Ovary (tissue), 9 donors: ENCODE data around the gene ABHD17C. TPM values are rescaled to one million over a fixed set of nuclear protein-coding genes. Genes with fewer than 3 reads are reported as not detected.

ENCODE experiments used
- DNase-seq, 5 donors: peaks; one replicate each; pipeline ENCODE4 v3.0.0-alpha.2; 2019 to 2020
- H3K27ac ChIP-seq, 2 donors: fragments of 200-600 bp; one replicate each; pipeline versions ENCODE4 v1.5.1 to v1.8.0; 2019 to 2022
- H3K27me3 ChIP-seq: fragments of 200-600 bp; one replicate; pipeline ENCODE4 v1.8.0; 2022
- H3K36me3 ChIP-seq: fragments of 200-600 bp; sonication (generic); one replicate; pipeline ENCODE4 v1.5.1; 2019
- H3K4me1 ChIP-seq: one replicate; pipeline ENCODE4 v1.8.1; 2013; ENCODE audit warnings: mild to moderate bottlenecking, moderate library complexity; ENCODE audit not compliant: insufficient read depth
- H3K4me3 ChIP-seq: fragments of 200-600 bp; sonication (generic); one replicate; pipeline ENCODE4 v1.5.1; 2017
- H3K9me3 ChIP-seq, 2 donors: fragments of 200-600 bp in 1 of 2; sonication (generic) in 1 of 2; one replicate each; pipeline versions ENCODE4 v1.5.1 to v1.8.1; 2013 to 2019; ENCODE audit warnings: mild to moderate bottlenecking in 1 of 2, moderate library complexity in 1 of 2
- CTCF ChIP-seq, 3 donors: fragments of 450-650 bp in 2 of 3; fragments of 200-600 bp in 1 of 3; IDR thresholded peaks; one replicate each; pipeline versions ENCODE4 v1.5.1 to v1.8.0; 2016 to 2022; ENCODE audit warnings: antibody characterized with exemption in 3 of 3, mild to moderate bottlenecking in 1 of 3
- EP300 ChIP-seq: sonication (generic); formaldehyde crosslinking; IDR thresholded peaks from one replicate; pipeline ENCODE4 v1.6.1; 2017; ENCODE audit warnings: antibody characterized with exemption
- POLR2A ChIP-seq: fragments of 450-650 bp; IDR thresholded peaks from one replicate; pipeline ENCODE4 v1.6.1; 2017; ENCODE audit warnings: antibody characterized with exemption, mild to moderate bottlenecking, moderate library complexity
- WGBS, 3 donors: extraction: QIAGEN DNeasy Blood & Tissue Kit in 1 of 3; methylation state at CpG; one replicate each; pipeline versions ENCODE4 v1.1.5 to v1.1.7; 2013 to 2017; 5-methylcytosine and 5-hydroxymethylcytosine counted together
- intact Hi-C, 4 donors: fragments of 100-400 bp; cut with DNase I; formaldehyde crosslinking; loops; one replicate each; pipeline versions ENCODE4 v1.11.0 to v1.15.1; 2022 to 2023
- polyA plus RNA-seq, 2 donors: library from polyadenylated mRNA; stranded (reverse); fragments of 200-250 nt in 1 of 2; fragments of 350-450 nt in 1 of 2; fragmentation: Illumina TruSeq in 1 of 2; extraction: RNeasy Lipid Tissue Mini Kit (QIAGEN cat#74804) in 1 of 2; gene quantifications; one replicate each; pipeline ENCODE4 v1.2.3, GENCODE V29; 2013 to 2014
- total RNA-seq, 7 donors: library from RNA; depleted of rRNA in 2 of 7; stranded (reverse); fragments of >200 nt in 2 of 7; fragmentation: NEBNext Ultra II Directional in 3 of 7; extraction: Animal tissue kit (Norgen Biotek cat#: 25700) in 3 of 7; gene quantifications; one replicate each; pipeline versions ENCODE4 v1.1.0 to v1.2.4, GENCODE V29; 2016 to 2023
- donor health status: DM: no; HTN: no; CAD: no; lungs with moderate emphysema.
- donor health status: DM: no; HTN: no; CAD: no.
- donor health status: Bipolar disorder and iron deficiency.
- donor health status: DM: yes; HTN: yes; CAD: no.
- donor health status: DM: no; HTN: no; CAD: no.
- donor health status: DM: yes; HTN: yes; CAD: no.

ABHD17C gene
- total and polyA plus RNA-seq, 9 donors: 1.2 to 5.6 (median 3.6) TPM

GRCh38 chr15:80695911-80696661, 976 bp downstream of the ABHD17C start:
- H3K4me3 ChIP-seq: peak overlapping the region; percentile 56
- H3K9me3 ChIP-seq: no peaks in the 10 kb centered on the region
- intact Hi-C loops: no loop called here
- H3K27ac ChIP-seq: no peak overlapping the region
- TF ChIP-seq CTCF (IDR thresholded peaks at IDR 0.05) (no peak), POLR2A (no peak), EP300 (no peak)
- 3 to 7% (median 5%) methylated on average over 26 to 43 of the region's 43 CpGs for WGBS, 3 donors
- peaks cover 5% of the 10 kb centered on the region for H3K4me1 ChIP-seq
- no peaks in the 10 kb centered on the region for H3K36me3 ChIP-seq
- peak in 4 of 5 donors; percentile 8 to 60 (median 34) for DNase-seq
- H3K27me3 ChIP-seq: no peaks in the 10 kb centered on the region

- no peak overlapping the region for H3K27ac ChIP-seq
- H3K27me3 ChIP-seq: no peaks in the 10 kb centered on the region
- intact Hi-C loops: no loop called here
- DNase-seq: no peak
- WGBS, 3 donors: 86 to 91% (median 89%) methylated on average over 6 of the region's 6 CpGs
- H3K4me3 ChIP-seq: peak overlapping the region; percentile 56
- TF ChIP-seq EP300: no peak
- TF ChIP-seq CTCF (IDR thresholded peaks at IDR 0.05): no peak
- H3K36me3 ChIP-seq: no peaks in the 10 kb centered on the region
- peaks cover 5% of the 10 kb centered on the region for H3K4me1 ChIP-seq
- no peaks in the 10 kb centered on the region for H3K9me3 ChIP-seq
Observed at GRCh38 chr15:80697075-80697685, 2.1 kb downstream of the ABHD17C start.

GRCh38 chr15:80698676-80699075, 3.6 kb downstream of the ABHD17C start:
- Histone ChIP-seq H3K27me3 (no peaks in the 10 kb centered on the region), H3K9me3 (no peaks in the 10 kb centered on the region), H3K4me3 (no peak overlapping the region), H3K36me3 (no peaks in the 10 kb centered on the region), H3K27ac (no peak overlapping the region), H3K4me1 (peaks cover 5% of the 10 kb centered on the region)
- DNase-seq: no peak
- intact Hi-C loops: no loop called here
- 93 to 100% (median 94%) methylated on average over 1 of the region's 1 CpG for WGBS, 3 donors
- TF ChIP-seq CTCF (IDR thresholded peaks at IDR 0.05): no peak
- no peak for TF ChIP-seq EP300
- TF ChIP-seq POLR2A: no peak

- intact Hi-C loops: no loop called here
- H3K36me3 ChIP-seq: no peaks in the 10 kb centered on the region
- WGBS, 3 donors: 85 to 96% (median 90%) methylated on average over 1 of the region's 1 CpG
- H3K9me3 ChIP-seq: no peaks in the 10 kb centered on the region
- H3K27ac ChIP-seq: no peak overlapping the region
- peaks cover 5% of the 10 kb centered on the region for H3K4me1 ChIP-seq
- DNase-seq: no peak
- H3K4me3 ChIP-seq: no peak overlapping the region
- no peaks in the 10 kb centered on the region for H3K27me3 ChIP-seq
- TF ChIP-seq CTCF (IDR thresholded peaks at IDR 0.05): no peak
- no peak for TF ChIP-seq EP300
- no peak for TF ChIP-seq POLR2A
Observed at GRCh38 chr15:80699981-80700380, 4.9 kb downstream of the ABHD17C start.
